Mesenteric fat pad (tissue), 1 donor: ENCODE data around the gene LRFN2. TPM values are rescaled to one million over a fixed set of nuclear protein-coding genes. Genes with fewer than 3 reads are reported as not detected.

Experiments used
- DNase-seq: peaks from one replicate; pipeline ENCODE4 v3.0.0-alpha.2; 2020; ENCODE audit warnings: low spot score
- total RNA-seq: library from RNA; stranded (reverse); fragmentation: NEBNext Ultra II Directional; extraction: Animal tissue kit (Norgen Biotek cat#: 25700); gene quantifications from one replicate; pipeline ENCODE4 v1.2.1, GENCODE V29; 2021
- donor health status: DM: yes; HTN: yes; CAD: no.

LRFN2 gene
- total RNA-seq, 1 donor from 2014 or later = not detected

DNA sequence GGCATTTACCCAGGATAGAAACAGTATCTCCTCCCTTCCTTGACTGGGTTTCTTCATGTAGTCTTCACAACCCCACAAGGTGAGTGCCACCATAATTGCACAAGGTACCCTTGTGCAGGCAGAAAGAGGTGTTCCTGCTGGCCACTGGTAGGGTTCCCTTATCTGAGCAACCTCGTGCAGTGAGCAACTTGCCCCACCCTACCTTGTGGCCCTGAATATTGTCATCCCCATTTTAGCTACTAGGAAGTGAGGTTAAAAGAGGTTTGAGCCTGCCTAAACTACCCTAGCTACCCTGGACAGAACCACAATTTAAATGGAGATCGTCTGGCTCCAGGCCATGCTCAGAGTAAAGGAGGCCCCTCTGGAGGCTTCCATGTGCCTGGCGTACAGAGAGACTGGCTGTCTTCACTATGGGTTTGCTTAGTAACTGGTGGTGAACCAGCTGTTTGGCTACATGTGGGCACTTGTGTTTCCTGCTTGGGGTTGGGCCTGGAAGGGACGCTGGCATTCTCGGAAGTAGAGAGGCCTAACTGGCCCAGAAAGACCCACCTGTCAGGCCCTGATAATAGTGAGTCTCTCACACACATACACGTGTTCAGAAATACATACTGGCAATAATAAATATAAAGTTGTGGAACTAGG lies 148.8 kb downstream of the LRFN2 start:
- DNase-seq = no peak

DNA sequence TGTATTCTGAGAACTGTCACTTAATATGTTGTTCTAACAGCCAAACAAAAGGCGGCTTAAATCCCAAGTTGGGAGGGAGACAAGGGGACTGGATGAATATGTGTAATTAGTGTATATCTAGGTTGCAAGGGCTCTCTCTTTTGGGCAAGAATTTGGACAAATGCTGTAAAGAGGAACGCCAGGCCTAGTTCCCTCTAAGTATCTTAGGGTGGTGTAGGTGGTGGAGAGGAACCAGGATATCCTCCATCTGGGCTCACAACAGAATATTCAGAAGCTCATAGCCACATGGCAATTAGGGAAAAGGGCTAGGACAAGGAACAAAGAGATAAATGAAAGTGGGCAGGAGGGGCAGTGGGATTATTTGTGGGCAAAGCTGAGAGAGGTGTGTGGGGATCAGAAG lies 149.5 kb downstream of the LRFN2 start:
- DNase-seq = no peak

DNA sequence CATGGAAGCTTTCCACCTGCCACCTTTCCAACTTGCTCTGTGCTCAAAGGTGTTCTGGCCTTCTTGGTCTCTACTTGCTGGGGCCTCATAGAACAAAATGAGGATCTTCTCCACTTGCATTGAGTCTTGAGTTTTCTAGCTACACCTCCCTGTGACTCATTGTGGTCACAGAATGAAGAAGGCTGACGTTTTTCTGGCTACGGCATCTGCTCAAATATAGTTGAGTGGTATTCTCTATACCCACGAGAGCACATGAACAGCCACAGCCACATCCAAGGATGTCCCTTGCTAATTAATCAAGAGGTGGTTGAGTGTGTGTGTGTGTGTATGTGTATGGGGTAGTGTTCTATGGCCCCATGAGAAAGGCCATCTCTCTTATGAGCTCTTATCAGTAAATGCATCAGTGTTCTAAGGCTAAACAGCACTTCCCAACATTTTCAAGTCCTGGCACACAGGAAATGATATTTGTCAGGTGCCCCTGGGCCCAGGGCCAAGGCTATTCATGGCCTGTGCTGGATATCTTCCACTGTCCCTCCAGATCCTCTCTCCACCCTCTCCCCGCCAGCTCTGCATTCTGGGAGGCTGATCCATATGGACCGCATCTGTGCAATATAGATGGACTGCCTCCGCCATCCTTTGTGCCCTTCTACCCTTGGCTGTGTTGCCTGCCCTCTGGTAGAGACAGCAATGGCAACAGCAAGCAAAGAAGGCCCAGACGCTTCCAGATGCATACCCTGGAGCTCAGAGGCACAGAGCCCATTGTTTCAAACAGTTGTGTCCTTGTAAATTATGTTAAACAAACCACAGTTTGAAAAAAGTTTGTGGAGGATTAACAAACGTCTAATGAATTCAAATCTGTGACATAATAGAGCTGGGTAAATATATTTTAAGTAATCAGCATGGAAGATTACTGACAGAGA lies 150.2 kb downstream of the LRFN2 start:
- no peak for DNase-seq

DNA sequence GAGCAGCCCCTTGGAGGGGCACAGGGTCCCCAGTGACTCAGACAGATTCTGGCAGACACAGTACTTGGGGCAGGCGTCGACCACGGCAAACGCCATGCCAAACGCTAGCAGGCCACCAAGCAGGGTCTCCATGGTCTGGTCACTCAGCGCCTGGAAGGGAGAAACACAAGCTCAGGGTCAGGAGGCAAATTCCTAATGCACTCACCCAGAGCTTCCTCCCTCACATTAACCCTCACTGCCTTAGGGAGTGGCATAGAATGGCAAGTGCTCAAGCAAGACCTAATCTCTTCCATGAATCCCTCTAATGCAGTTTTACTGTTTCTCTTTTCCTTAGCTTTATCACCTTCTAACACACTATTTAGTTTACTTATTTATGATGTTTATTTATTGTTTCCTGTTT lies 154.2 kb downstream of the LRFN2 start:
- DNase-seq = no peak

DNA sequence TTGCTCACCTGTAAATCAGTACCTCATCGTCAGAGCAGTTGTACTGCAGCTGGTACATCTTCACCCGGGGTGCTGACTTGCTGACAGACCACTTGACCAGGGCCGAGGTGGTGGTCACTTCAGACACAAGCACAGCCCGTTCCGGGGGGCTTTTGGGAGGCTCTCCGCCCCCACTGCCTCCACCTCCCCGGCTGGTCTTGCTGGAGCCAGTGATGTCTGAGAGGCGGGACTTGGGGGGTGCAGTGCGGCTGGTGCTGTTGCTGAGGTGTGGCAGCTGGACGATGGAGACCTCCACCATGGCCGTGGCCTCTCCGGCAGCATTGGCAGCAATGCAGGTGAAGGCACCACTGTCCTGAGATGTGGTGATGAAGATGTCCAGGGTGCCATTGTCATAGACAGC lies 155.5 kb downstream of the LRFN2 start:
- DNase-seq = no peak

DNA sequence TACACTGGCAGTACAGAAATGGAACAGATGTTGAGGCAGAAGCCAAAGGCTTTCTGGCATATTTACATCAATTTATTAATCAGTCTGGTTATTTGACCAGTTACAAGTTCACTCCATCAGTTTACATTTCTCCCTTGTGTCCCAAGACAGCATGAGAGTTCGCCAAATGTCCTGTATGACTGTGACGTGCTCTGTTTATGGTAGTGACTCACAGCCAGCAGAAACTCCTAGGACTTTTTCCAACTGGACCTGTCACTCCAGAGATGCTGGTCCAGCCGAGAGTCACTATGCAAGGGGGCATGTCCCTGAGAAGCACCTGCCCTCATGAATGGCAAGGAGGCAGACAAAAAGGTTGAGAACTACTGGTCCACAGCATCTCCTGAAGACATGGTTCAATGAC lies 160.0 kb downstream of the LRFN2 start:
- DNase-seq = no peak

DNA sequence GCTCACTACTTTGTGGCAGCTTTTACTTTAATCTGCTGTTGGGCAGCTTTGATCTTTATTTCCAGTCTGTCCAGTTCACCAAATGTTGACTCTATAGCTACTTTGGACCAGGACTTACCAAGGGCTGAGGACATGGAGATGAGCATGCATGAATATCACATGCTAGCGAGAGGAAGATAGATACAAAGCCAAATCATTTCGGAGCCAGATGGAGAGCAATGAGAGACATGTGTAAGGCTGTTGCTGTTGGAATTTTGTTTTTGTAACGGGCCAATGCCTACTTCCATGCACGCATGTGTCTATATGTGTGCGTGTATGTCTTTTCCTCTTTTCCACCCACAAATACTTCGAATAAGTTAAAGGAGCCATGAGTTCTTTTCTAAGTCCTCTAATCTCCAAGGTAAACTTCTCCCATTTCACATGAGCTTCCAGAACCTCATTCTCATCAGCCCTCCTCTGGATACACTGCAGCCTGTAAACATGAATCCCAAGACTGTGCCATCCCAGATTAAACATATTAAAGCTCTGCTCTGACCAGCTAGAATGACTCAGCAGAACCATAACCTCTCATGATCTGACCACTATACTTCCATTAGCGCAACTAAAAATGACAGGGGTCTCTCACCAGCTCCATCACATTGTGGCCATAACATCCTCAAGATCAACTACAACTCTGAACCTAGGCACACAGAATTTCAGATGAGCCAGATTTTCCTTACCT lies 160.7 kb downstream of the LRFN2 start:
- no peak for DNase-seq

DNA sequence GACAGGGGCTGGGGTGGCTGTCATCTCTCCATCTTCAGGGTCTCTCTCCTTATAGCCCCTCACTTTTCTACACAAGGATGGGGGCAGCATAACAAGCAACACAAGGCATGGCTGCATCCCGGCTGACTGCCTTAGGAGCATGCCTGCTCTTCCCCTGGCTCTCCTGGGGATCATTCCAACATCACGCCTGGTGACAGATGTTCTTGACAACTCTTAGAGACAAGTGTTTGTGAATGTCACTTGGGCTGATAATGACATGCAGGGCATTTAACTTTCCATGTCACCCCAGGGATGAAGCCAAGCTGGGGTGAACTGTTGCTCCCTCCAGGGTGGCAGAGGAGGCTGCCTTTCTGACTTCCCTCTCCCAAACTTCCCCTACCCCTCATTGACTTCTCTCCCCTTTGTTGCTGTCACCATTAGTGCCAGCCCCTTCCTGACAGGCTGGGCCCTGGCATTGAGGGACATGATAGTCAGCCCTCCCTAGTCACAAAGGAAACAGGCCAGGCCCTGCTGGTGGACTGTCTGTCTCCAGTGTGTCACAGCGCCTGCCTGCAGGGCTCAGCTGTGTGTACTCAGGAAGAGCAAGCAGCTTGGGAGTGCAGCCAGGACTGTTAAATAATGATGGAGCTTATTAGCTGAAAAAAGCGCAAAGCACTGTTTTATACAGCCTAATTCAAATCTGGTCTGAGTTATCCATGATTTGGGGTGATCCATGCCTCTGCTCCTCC lies 161.8 kb downstream of the LRFN2 start:
- DNase-seq = no peak

DNA sequence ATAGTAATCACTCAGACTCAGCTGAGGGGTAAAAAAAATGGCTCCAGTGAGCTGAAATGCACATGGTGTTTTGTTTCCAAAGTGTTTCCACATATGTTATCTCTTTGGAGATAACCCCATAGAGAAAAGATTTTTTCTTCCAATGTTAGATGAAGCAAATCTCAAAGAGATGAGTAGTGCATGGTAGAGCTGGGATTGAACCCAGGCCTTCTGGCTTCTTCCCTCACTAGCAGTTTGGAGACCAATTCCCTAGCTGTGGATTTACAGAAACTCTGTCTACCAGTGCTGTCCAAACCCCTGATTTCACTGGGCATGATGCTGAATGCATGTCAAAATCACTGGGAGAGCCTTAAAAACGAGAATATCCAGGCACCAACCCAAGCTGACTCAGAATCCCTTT lies 165.1 kb downstream of the LRFN2 start:
- no peak for DNase-seq

DNA sequence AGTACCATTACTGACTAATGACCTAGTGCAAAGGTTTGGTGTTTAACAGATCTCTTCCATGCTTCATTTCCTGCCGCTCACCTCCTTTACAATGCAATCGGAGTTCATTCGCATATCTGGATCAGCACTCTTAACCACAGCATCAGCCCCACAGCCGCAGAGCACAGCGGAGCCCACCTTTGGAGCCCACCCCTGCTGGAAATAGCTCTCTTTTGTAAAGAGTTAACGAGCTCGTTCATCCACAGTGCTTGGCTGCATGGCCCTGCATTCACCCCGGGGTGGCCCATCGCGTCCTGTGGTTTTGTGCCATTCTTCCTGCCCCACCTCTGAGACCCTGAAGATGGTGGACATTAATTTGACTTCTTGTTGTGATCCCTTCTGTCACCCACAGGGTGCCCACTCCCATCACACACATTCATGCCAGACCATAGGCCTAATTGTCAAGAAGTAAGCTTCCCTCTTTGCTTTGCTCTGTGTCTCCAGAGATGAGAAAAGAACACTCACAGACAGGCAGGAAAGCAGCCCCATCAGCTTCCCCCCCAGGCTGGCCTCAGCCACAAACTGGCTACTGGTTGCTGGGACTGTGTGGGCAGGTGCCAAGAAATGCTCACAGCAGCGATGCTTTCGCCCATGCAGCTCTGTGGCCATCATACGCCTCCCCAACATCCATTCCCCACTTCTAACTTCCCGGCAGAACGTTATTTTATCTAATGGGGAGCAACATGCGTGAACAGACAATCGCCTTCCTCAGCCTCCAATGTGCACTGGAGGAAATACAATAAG lies 167.0 kb downstream of the LRFN2 start:
- DNase-seq = no peak

DNA sequence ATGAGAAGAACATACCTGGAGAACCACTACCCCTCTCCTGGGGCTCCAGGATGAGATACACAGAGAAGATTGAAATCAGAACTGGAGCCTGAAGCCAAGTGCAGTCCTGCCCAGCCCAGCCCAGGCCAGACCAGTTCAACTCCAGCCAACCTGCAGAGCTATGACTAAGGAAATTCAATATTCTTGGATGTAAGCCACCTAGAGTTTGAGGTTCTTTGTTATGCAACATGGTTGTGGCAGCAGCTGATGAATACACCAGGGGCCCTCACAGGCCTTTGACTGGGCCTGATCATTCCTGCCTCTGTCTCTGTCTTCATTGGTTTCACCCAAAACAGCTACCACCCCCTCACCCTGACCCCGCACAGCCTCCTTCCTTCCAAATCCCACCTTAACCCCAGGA lies 167.8 kb downstream of the LRFN2 start:
- DNase-seq = no peak

DNA sequence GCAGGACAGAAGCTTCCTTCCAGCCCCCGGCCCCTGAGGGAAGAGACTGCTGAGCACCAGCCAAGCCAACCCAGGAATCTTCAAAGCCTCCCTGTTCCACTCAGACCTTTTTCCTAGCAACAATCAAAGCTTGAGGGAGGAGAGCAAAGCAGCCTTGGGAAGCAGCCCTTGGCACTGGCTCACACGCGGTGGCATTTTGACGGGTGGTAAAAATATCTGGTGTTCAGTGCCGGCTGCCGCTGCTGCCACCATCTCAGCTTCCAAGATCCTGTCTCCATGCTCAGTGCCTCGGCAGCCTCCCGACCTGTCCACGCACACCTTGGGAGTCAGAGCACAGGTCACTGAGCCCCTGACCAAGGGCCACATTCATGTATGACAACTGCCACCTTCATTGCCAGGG lies 170.1 kb downstream of the LRFN2 start:
- DNase-seq = no peak

DNA sequence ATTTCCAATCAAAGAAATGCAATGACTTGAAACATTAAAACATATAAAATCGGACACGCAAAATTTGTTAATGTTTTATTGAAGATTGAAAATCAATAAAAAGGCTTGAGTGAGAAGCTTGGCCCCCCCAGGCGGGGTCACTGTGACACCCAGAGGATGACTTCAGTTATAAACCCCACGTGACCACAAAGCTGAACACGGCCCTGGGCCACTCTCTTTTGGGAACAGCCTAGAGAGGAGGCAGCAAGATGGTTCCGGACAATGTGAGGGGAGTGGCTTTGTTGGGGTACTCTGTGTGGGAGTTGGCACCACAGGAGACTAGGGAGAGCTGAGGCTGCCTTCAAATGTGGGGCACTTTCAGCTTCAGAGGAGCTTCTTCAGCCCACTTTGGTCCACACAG lies 172.5 kb downstream of the LRFN2 start:
- DNase-seq = no peak

DNA sequence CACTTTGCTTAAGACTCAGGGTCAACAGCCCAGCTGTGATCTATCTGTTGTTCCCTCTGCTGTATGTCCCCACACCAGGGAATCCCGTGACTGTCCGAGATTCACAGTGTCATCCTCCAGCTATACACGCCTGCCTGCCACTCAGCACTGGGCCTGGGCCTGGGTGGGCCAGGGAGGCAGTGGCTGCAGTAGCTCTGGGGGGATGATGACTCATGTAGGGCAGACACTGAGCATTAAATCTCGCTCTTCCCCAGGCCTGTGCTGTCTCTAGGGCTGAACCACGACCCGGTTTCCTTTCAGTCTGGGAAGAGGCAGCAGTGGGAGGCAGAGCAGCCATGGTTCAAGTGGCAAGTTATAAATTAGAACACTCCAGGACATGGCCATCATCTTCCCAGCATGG lies 173.9 kb downstream of the LRFN2 start:
- DNase-seq = no peak

DNA sequence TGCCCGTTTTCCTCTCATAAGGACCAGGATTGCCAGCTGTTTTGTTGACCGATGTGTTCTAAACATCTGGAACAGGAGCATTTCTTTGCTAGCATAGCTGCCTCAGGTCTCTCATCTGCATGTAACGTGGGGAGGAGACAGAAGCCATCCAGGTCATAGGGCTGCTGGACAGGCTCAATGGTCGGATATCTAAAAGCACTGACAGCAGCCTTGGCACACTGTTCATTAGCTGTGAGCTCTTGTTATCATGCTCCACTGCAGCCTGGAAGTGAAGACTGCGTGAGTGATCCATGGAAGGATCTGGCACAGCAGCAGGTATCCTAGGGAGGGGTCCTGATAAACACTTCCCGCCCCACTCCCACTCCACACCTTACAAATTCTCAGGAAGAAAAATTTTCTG lies 175.3 kb downstream of the LRFN2 start:
- no peak for DNase-seq

DNA sequence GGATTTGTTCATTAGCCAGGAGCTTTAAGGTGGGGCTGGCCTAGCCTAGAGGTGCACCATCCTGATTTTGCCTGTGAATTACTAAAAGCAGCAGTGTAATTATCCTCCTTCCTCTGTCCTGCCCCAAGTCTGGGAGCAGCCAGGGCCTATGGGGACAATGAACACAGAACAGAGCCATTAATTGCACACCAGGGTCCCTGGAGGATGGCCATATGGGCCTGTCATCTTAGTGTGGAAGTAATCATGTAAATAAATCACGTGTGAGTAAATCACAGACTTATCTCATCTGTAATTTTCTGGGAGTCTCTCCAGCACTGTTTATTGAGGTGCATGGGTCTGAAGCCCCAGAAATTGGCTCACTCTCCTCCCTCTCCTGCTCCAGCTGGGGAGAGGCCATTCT lies 176.3 kb downstream of the LRFN2 start:
- no peak for DNase-seq

DNA sequence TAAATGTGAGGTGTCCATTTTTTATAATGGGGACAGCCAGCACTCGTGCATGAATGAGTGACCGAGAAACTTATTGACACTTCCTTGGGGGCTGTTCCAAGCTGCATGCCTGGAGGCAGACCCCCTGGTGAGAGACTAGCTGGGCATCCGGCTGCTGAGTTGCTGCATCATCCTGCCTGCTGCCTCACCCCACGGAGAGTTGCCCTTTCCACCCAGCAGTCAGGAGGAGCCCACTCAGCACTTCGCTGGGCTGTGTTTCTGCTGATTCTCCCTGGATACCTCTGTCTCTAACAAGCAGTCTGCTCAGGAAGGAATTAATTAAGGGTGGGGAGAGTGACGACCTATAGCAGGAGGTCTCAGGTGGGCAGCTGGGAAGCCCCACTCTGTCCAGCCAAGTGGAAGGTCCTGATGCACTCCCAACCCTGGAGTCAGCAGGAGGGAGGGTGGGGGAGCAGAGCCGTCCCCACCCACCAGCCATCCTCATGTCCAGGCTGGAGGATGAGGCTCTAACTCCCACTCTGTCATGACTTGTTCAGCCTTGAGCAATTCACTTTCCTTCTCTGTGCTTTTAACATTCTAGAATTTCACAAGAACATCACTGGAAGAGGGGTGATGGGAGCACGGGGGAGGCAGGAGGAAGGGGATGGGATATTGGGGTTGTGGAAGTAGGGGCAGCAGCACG lies 177.3 kb downstream of the LRFN2 start:
- DNase-seq = no peak

DNA sequence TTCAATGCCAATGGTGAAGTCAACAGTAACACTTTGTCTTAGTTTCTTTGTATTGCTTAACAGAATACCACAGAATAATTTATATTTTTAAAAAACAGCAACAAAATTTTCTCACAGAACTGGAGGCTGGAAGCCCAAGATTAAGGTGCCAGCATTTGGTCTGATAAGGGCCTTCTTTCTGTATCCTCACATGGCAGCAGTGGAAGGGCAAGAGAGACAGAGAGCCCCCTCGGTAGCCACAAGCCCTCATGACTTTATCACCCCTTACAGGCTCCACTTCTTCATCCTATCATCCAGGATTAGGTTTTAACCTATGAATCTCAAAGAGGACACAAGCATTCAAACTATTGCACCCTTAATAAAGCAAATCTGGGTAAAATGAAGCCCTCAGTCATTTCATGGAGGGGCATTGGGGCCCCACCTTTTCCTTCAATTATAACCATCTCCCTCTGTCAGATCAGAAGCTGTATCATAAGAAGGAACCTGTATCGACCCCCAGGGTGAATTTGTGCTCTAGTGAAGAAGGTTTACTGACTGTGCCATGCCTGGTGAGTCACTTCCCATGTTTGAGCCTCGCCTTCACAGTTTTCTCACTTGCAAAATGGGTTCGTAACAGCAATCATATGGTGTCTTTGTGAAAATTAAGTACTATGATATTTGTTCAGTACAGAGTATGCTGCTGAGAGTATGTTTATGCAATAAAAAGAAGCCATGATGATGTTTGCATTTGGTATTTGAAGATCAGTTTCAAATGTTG lies 178.2 kb downstream of the LRFN2 start:
- no peak for DNase-seq

DNA sequence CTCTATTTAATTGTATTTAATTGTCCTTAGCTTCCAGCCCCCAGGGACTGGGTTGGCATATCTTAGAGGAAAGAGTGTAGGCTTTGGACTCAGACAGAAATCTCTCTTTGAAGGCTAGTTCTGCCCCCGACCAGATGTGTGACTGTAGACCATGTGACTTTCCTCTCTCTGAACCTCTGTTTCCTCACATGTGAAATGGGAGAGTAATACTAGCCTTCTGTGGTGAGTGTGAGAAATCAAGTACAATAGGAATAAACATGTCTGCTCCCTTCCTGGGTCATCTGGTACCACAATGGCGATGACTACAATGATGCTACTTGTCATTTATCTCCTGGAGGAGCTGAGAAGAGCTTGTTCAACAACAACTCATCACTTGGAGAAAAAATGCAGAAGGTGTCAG lies 179.9 kb downstream of the LRFN2 start:
- no peak for DNase-seq
